Inferior parietal cortex (tissue), 1 donor: ENCODE data around the gene CDC14A.
"Not testable (repeated sequence)": the region's sequence is repeated elsewhere in the genome, so short reads cannot be mapped to it uniquely, and the experiment has no call there.

Experiments
- DNase-seq: peaks from one replicate; pipeline ENCODE4 v3.0.0-alpha.2; 2016; ENCODE audit errors: extremely low spot score

The CDC14A gene

GRCh38 chr1:100404821-100405220 is 52.5 kb downstream of the CDC14A start:
- no peak for DNase-seq

- DNase-seq: not testable (repeated sequence)
These were observed 53.6 kb downstream of the CDC14A start for GRCh38 chr1:100405902-100406301.

- not testable (repeated sequence) for DNase-seq
These were observed 55.1 kb downstream of the CDC14A start for GRCh38 chr1:100407390-100407789.

GRCh38 chr1:100411019-100411418 is 58.7 kb downstream of the CDC14A start:
- no peak for DNase-seq

GRCh38 chr1:100411574-100411973 is 59.3 kb downstream of the CDC14A start:
- no peak for DNase-seq

GRCh38 chr1:100413035-100413434 is 60.7 kb downstream of the CDC14A start:
- DNase-seq: no peak

GRCh38 chr1:100414693-100415497 is 62.6 kb downstream of the CDC14A start:
- DNase-seq: no peak

GRCh38 chr1:100415498-100415778 is 63.1 kb downstream of the CDC14A start:
- DNase-seq: no peak

GRCh38 chr1:100419072-100419471 is 66.8 kb downstream of the CDC14A start:
- no peak for DNase-seq

- DNase-seq: no peak
These were observed 69.8 kb downstream of the CDC14A start for GRCh38 chr1:100422065-100422464.

GRCh38 chr1:100423832-100424337 is 71.6 kb downstream of the CDC14A start:
- DNase-seq: no peak

GRCh38 chr1:100428160-100428559 is 75.9 kb downstream of the CDC14A start:
- DNase-seq: no peak

GRCh38 chr1:100430325-100430756 is 78.0 kb downstream of the CDC14A start:
- no peak for DNase-seq

GRCh38 chr1:100431954-100432353 is 79.6 kb downstream of the CDC14A start:
- no peak for DNase-seq

GRCh38 chr1:100433563-100433962 is 81.3 kb downstream of the CDC14A start:
- no peak for DNase-seq

GRCh38 chr1:100434831-100435230 is 82.5 kb downstream of the CDC14A start:
- no peak for DNase-seq

GRCh38 chr1:100438375-100438774 is 86.1 kb downstream of the CDC14A start:
- DNase-seq: no peak

GRCh38 chr1:100438789-100439188 is 86.5 kb downstream of the CDC14A start:
- no peak for DNase-seq

GRCh38 chr1:100440075-100440809 is 87.9 kb downstream of the CDC14A start:
- no peak for DNase-seq

GRCh38 chr1:100441146-100441545 is 88.8 kb downstream of the CDC14A start:
- DNase-seq: no peak

GRCh38 chr1:100441651-100442050 is 89.3 kb downstream of the CDC14A start:
- no peak for DNase-seq

GRCh38 chr1:100443811-100444571 is 91.7 kb downstream of the CDC14A start:
- no peak for DNase-seq
